ENCODE measurements around the gene TAS2R60. TPM values are rescaled to one million over a fixed set of nuclear protein-coding genes. Genes with fewer than 3 reads are reported as not detected.
"Not testable (repeated sequence)": the region's sequence is repeated elsewhere in the genome, so short reads cannot be mapped to it uniquely, and the experiment has no call there.

TAS2R60 gene
- total and polyA plus RNA-seq, 9 of the 15 experiments (the other 6 are each of a cell fraction or from before 2014, with no cell fraction given): 0.08 TPM; not detected in 8

GRCh38 chr7:143472071-143472689 lies 28.9 kb downstream of the TAS2R60 start:
- POLR2A ChIA-PET: interaction anchor here (0.9 to 1.4 kb wide), 4 partner anchors 9 to 33 kb away, joined by 3 to 5 read pairs (median 4); no protein-coding TSS in a partner anchor
- BruUV-seq (replicated peaks); ATAC-seq; H3K9me3 ChIP-seq (replicated peaks; ENCODE audit: control insufficient read depth, insufficient read depth, low read depth, low read length); intact Hi-C loops (cut with micrococcal nuclease); H3K79me2 ChIP-seq (ENCODE audit: control insufficient read depth, insufficient read depth, low read length); H3K9me1 ChIP-seq (ENCODE audit: control insufficient read depth, insufficient read depth, low read length); H3K4me1 ChIP-seq (replicated peaks in 1 of 2; ENCODE audit: control insufficient read depth in 2 of 2, insufficient read depth in 2 of 2, low read length in 2 of 2); H3K27ac ChIP-seq (ENCODE audit: extremely low read depth, low read depth, low read length); H4K20me1 ChIP-seq (replicated peaks; ENCODE audit: control insufficient read depth, insufficient read depth, low read length); H3K4me2 ChIP-seq (ENCODE audit: insufficient read depth, low read length); CTCF ChIA-PET (ENCODE audit: low intra/inter-chr PET ratio); H3K36me3 ChIP-seq (ENCODE audit: control insufficient read depth, insufficient read depth, low read length); in situ Hi-C loops (cut with MboI); H2AFZ ChIP-seq (ENCODE audit: low read depth, low read length); FAIRE-seq; H3K27me3 ChIP-seq (ENCODE audit: control insufficient read depth in 2 of 2, insufficient read depth in 2 of 2, low read length in 2 of 2); H3K9ac ChIP-seq (ENCODE audit: insufficient read depth in 1 of 2, low read depth in 2 of 2, low read length in 2 of 2); H3K4me3 ChIP-seq: not testable (repeated sequence)
- WGBS (ENCODE audit: insufficient coverage, low coverage, missing lambda C conversion rate): 3% methylated on average over 11 of the region's 11 CpGs
- TF ChIP-seq, protein P1, sequence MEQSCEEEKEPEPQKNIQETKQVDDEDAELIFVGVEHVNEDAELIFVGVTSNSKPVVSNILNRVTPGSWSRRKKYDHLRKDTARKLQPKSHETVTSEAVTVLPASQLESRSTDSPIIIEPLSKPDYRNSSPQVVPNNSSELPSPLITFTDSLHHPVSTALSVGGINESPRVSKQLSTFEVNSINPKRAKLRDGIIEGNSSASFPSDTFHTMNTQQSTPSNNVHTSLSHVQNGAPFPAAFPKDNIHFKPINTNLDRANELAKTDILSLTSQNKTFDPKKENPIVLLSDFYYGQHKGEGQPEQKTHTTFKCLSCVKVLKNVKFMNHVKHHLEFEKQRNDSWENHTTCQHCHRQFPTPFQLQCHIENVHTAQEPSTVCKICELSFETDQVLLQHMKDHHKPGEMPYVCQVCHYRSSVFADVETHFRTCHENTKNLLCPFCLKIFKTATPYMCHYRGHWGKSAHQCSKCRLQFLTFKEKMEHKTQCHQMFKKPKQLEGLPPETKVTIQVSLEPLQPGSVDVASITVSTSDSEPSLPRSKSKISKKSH (CRISPR knock-in tag; IDR thresholded peaks at IDR 0.05): 0 out of 2 replicates have a peak, but pooled peaks have one; percentile 61
- peak; percentile 75; the same call in 1 of the 2 replicates for TF ChIP-seq CBX5 (IDR thresholded peaks at IDR 0.05; ENCODE audit: borderline replicate concordance, low read depth)
- TF ChIP-seq ZNF280A (IDR thresholded peaks at IDR 0.05; ENCODE audit: low read depth, partially characterized antibody): peak; percentile 88
- TF ChIP-seq TRIM28 (IDR thresholded peaks at IDR 0.05): peak; percentile 93
- TF ChIP-seq CBFA2T3 (IDR thresholded peaks at IDR 0.05): peak; percentile 70
- 0 out of 2 replicates have a peak, but pooled peaks have one; percentile 43 for TF ChIP-seq HLTF (IDR thresholded peaks at IDR 0.05)
- TF ChIP-seq, protein P2, sequence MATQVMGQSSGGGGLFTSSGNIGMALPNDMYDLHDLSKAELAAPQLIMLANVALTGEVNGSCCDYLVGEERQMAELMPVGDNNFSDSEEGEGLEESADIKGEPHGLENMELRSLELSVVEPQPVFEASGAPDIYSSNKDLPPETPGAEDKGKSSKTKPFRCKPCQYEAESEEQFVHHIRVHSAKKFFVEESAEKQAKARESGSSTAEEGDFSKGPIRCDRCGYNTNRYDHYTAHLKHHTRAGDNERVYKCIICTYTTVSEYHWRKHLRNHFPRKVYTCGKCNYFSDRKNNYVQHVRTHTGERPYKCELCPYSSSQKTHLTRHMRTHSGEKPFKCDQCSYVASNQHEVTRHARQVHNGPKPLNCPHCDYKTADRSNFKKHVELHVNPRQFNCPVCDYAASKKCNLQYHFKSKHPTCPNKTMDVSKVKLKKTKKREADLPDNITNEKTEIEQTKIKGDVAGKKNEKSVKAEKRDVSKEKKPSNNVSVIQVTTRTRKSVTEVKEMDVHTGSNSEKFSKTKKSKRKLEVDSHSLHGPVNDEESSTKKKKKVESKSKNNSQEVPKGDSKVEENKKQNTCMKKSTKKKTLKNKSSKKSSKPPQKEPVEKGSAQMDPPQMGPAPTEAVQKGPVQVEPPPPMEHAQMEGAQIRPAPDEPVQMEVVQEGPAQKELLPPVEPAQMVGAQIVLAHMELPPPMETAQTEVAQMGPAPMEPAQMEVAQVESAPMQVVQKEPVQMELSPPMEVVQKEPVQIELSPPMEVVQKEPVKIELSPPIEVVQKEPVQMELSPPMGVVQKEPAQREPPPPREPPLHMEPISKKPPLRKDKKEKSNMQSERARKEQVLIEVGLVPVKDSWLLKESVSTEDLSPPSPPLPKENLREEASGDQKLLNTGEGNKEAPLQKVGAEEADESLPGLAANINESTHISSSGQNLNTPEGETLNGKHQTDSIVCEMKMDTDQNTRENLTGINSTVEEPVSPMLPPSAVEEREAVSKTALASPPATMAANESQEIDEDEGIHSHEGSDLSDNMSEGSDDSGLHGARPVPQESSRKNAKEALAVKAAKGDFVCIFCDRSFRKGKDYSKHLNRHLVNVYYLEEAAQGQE (IDR thresholded peaks at IDR 0.05; ENCODE audit: borderline replicate concordance): peak; percentile 37
- TF ChIP-seq, protein P2 (CRISPR knock-in tag; IDR thresholded peaks at IDR 0.05; ENCODE audit: low read depth): not testable (repeated sequence)
- TF ChIP-seq CBFA2T2 (conservative IDR thresholded peaks at IDR 0.05): peak; percentile 45; the same call in 1 of the 2 replicates
- peak in 1 of 2 experiments; percentile 63; a peak in 3 of 4 replicates for TF ChIP-seq TRIM24 (IDR thresholded peaks at IDR 0.05)
- TF ChIP-seq CBX3 (IDR thresholded peaks at IDR 0.05; ENCODE audit: borderline replicate concordance in 1 of 2, low read length in 2 of 2): peak; percentile 71 to 96
- TF ChIP-seq STAT5A (IDR thresholded peaks at IDR 0.05; ENCODE audit: borderline replicate concordance, low read length): 0 out of 2 replicates have a peak, but pooled peaks have one; percentile 6
- DNase-seq (ENCODE audit: extremely low read depth in 1 of 4, low spot score in 3 of 4): peak in 1 of 4 experiments; percentile 42
